HEK293T (cell line): ENCODE results near the gene FER.

Experiments
- ARNT ChIP-seq: fragments of 450-650 bp; IDR thresholded peaks from 2 replicates; pipeline ENCODE4 v1.6.1; 2017; ENCODE audit warnings: mild to moderate bottlenecking
- FOXA1 ChIP-seq: fragments of 450-650 bp; IDR thresholded peaks from 2 replicates; pipeline ENCODE4 v1.6.1; 2016; ENCODE audit warnings: mild to moderate bottlenecking
- FOXK2 ChIP-seq: fragments of 450-650 bp; IDR thresholded peaks from 2 replicates; pipeline ENCODE4 v1.6.1; 2016; ENCODE audit warnings: mild to moderate bottlenecking
- FOXM1 ChIP-seq: fragments of 450-650 bp; IDR thresholded peaks from 2 replicates; pipeline ENCODE4 v1.6.1; 2017; ENCODE audit warnings: mild to moderate bottlenecking, borderline replicate concordance
- LEF1 ChIP-seq: fragments of 450-650 bp; IDR thresholded peaks from 2 replicates; pipeline ENCODE4 v1.6.1; 2017; ENCODE audit warnings: mild to moderate bottlenecking, borderline replicate concordance
- PKNOX1 ChIP-seq: fragments of 450-650 bp; IDR thresholded peaks from 2 replicates; pipeline ENCODE4 v1.6.1; 2016
- SP1 ChIP-seq: fragments of 450-650 bp; IDR thresholded peaks from 2 replicates; pipeline ENCODE4 v1.6.1; 2017
- TARDBP ChIP-seq: fragments of 450-650 bp; IDR thresholded peaks from 2 replicates; pipeline ENCODE4 v1.6.1; 2016

GRCh38 chr5:109136906-109137305, 389.2 kb downstream of the FER start:
- no peak for TF ChIP-seq FOXK2
- no peak for TF ChIP-seq FOXM1
- TF ChIP-seq LEF1 = no peak
- TF ChIP-seq TARDBP = no peak
- no peak for TF ChIP-seq FOXA1
- no peak for TF ChIP-seq PKNOX1
- TF ChIP-seq SP1 = no peak
- TF ChIP-seq ARNT = no peak
